HG03045 (cell line): ENCODE data around the gene CALML6.
"Not testable (repeated sequence)": the region's sequence is repeated elsewhere in the genome, so short reads cannot be mapped to it uniquely, and the experiment has no call there.

ENCODE experiments used
- ATAC-seq: cut with Tn5 transposase; IDR thresholded peaks from one replicate; pipeline ENCODE4 v1.9.1; 2021; ENCODE audit warnings: mild to moderate bottlenecking, moderate library complexity; ENCODE audit not compliant: unreplicated experiment

CALML6 gene, protein sequence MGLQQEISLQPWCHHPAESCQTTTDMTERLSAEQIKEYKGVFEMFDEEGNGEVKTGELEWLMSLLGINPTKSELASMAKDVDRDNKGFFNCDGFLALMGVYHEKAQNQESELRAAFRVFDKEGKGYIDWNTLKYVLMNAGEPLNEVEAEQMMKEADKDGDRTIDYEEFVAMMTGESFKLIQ

DNA sequence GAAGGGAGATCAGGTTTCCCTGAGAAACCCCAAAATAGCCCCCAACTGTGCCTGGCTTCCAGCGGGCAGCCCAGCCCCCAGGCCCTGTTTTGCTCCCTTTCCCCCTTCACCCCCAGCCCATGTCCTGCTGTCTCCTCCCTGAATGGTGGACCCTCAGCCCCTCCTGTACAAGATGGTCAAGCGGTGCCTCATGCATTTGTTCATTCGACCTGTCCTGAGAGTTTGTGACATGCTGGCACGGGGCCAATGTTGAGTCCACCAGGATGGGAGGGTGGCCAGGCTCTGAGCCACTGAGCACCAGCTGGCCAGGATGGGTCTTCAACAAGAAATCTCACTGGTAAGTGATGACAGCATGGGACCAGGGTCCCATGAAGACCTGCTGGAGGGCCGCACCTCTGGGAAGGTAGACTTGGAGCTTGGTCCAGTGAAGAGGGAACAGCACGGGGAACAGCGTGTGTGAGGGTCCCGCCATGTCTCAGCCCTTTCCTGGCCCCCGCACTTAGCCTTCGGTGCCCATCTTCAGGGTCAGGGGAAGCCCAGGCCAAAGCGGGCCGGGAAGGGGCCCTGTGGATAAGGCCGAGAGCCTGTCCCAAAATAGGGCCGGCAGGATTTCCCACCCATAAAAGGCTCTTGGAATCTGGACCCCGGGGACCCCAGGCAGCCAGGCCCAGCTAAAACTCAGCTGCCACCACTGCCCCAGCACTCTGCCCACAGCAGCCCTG, at the start of gene CALML6:
TSS of gene CALML6 (plus strand) at position 290 of the 722 bp plus-strand sequence. CDS start at position 311, 21 bp downstream.
- ATAC-seq = no peak

GRCh38 chr1:1867164-1867563, 47.9 kb upstream of the CALML6 start:
- no peak for ATAC-seq

DNA sequence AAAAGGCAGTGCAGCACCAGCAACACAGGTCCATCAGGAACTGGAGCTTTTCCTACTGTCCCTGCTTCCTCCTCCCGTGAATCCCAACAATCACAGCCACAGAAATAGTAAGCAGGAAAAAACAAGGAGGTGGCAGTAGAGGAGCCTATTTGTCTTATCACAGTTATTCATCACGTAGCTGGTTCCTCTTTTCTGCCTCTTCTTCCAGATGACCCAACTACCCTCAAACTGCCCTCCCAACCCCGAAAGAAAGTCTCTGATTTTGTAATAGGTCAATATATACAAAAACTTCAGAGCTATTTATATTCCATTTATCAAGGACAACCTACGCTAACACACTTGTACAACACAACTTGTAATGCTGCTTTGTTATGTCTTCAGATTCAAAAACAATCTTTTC, 45.6 kb upstream of the CALML6 start:
- ATAC-seq = no peak

- ATAC-seq = no peak
These were observed 42.6 kb upstream of the CALML6 start for GRCh38 chr1:1872329-1872994.

- ATAC-seq = no peak
These were observed 41.9 kb upstream of the CALML6 start for GRCh38 chr1:1873186-1873585.

DNA sequence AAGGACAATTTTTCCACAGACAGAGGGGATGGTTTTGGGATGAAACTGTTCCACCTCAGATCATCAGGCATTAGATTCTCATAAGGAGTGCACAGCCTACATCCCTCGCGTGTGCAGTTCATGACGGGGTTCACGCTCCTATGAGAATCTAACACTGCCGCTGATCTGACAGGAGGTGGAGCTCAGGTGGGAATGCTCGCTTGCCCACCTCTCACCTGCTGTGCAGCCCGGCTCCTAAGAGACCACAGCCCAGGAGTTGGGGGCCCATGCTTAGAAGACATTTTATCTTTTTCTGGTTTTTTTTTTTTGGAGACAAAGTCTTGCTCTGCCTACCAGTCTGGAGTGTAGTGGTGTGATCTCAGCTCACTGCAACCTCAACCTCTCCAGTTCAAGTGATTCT, 40.2 kb upstream of the CALML6 start:
- ATAC-seq = no peak

- ATAC-seq = no peak
These were observed 39.1 kb upstream of the CALML6 start for GRCh38 chr1:1875932-1876331.

- no peak for ATAC-seq
These were observed 38.6 kb upstream of the CALML6 start for GRCh38 chr1:1876335-1876930.

DNA sequence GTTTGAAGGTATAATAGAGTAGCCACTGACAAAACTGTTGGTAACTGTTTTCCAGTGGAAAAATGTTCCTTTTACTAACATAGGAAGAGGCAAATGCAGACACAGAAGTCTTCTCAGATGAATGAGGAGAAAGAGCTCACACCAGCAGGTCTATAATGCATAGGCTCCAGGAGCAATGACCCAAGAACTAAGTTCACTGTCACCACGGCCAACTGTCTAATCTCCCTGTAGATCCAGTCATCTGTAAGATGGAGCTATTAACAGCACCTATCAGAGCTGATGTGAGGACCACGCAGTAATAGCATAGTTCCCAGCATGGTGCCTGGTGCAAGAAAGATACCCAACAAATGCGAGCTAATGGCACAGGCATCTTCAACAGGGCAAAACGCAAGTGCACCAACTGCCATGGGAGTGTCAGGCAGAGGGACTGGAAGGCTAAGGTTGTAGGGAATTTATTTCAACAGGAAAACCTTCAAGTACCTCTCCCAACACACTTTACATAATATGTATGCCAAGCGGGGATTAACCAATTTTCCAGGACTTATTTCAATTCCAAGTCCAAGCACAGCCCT, 37.1 kb upstream of the CALML6 start:
- ATAC-seq = no peak

DNA sequence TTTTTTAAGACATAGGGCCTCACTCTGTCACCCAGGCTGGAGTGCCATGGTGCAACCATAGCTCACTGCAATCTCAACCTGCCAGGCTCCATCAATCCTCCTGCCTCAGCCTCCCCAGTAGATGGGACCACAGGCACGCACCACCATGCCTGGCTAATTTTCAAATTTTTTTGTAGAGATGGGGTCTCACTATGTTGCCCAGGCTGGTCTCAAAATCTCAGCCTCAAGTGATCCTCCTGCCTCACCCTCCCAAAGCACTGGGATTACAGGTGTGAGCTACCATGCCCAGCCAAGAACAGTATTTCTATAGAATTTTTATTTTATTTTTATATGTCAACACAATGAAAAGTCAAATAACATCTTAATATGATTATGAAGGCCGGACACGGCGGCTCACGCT, 35.1 kb upstream of the CALML6 start:
- no peak for ATAC-seq

DNA sequence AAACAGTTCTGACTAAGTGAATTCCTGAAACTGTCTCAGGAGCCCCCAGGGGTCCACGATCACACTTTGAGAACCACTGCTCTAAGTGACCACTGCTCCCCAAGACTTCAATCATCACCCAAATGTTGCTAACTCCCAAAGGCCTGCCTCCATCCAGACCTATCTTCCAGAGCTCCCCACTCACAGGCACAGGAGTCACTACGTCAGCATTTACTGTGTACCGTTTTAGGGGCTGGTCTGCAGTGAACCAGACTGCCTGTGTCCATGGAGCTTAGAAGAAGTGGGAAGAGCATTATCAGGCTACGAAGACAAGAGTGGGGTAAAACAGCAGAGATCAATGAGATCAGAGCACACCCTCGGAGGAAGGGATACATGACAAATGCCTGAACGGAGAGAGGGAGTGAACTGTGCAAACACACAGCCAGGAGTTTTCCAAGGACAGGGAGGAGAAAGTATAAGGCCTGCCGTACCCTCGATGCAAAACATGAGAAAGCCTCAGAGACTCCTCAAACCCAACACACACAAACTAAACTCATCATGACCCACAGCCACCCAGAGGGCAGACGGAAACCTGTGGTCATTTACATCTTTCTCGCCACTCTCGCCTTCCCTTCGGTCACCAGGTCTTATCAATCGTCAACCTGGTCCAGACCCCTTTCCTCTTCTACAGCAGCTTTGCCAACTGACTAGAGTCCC, 34.3 kb upstream of the CALML6 start:
- no peak for ATAC-seq

GRCh38 chr1:1881727-1882126, 33.3 kb upstream of the CALML6 start:
- ATAC-seq = no peak

- ATAC-seq = no peak
These were observed 31.8 kb upstream of the CALML6 start for GRCh38 chr1:1883092-1883873.

DNA sequence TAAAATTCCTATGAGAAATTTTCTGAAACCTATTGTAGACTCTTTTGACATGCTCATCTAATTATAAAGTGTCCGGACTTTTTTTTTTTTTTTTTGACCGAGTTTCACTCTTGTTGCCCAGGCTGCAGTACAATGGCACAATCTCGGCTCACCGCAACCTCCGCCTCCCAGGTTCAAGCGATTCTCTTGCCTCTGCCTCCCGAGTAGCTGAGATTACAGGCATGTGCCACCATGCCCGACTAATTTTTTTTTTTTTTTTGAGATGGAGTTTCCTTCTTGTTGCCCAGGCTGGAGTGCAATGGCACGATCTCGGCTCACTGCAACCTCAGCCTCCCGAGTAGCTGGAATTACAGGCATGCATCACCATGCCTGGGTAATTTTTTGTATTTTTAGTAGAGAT, 31.2 kb upstream of the CALML6 start:
- ATAC-seq = not testable (repeated sequence)

- ATAC-seq = no peak
These were observed 25.8 kb upstream of the CALML6 start for GRCh38 chr1:1889090-1889750.

GRCh38 chr1:1889847-1890505, 25.1 kb upstream of the CALML6 start:
- peak; percentile 39 for ATAC-seq

- ATAC-seq = peak; percentile 71
These were observed 24.3 kb upstream of the CALML6 start, which contains the start of gene GNB1 for GRCh38 chr1:1890506-1891348. TSS of gene GNB1 (minus strand) at chr1:1891087. CDS start at chr1:1825453, 65,634 bp downstream.
